MV-4-11 (cell line): ENCODE measurements around the gene ANKRD34B.

Source experiments
- DNase-seq: peaks from one replicate; lab custom pipeline; 2025; lab: John Stamatoyannopoulos, UW

Gene ANKRD34B

GRCh38 chr5:80569086-80569960 lies 757 bp downstream of the ANKRD34B start:
- no peak for DNase-seq

GRCh38 chr5:80568251-80568650 lies 1.8 kb downstream of the ANKRD34B start:
- no peak for DNase-seq

GRCh38 chr5:80566711-80567259 lies 3.3 kb downstream of the ANKRD34B start:
- DNase-seq = no peak

- DNase-seq = no peak
Observed at GRCh38 chr5:80565330-80565729, 4.8 kb downstream of the ANKRD34B start.

GRCh38 chr5:80559244-80559643 lies 10.8 kb downstream of the ANKRD34B start:
- no peak for DNase-seq

- DNase-seq = no peak
Observed at GRCh38 chr5:80555099-80555498, 15.0 kb downstream of the ANKRD34B start.

- no peak for DNase-seq
Observed at GRCh38 chr5:80554646-80555045, 15.4 kb downstream of the ANKRD34B start.

- DNase-seq = no peak
Observed at GRCh38 chr5:80541392-80541791, 28.7 kb downstream of the ANKRD34B start.

GRCh38 chr5:80540691-80541090 lies 29.4 kb downstream of the ANKRD34B start:
- no peak for DNase-seq

GRCh38 chr5:80516826-80517225 lies 53.3 kb downstream of the ANKRD34B start:
- DNase-seq = no peak

GRCh38 chr5:80509362-80509761 lies 60.7 kb downstream of the ANKRD34B start:
- DNase-seq = no peak

GRCh38 chr5:80508844-80509243 lies 61.2 kb downstream of the ANKRD34B start:
- DNase-seq = peak; percentile 68

GRCh38 chr5:80507663-80508062 lies 62.4 kb downstream of the ANKRD34B start:
- no peak for DNase-seq
